A673 (cell line): ENCODE data around the gene SORCS3. TPM values are rescaled to one million over a fixed set of nuclear protein-coding genes. Genes with fewer than 3 reads are reported as not detected.

Experiments
- BruUV-seq: library from RNA; stranded (reverse); fragments of 400-500 nt; replicated peaks from 2 replicates; lab custom pipeline; 2021; lab: Mats Ljungman, UMichigan
- CTCF ChIA-PET: fragments of 300-600 bp; sonication (Branson Sonifier 250); formaldehyde crosslinking; loops from one replicate; lab custom pipeline; 2022; ENCODE audit warnings: antibody characterized with exemption; lab: Charles Lee
- POLR2A ChIA-PET: fragments of 300-600 bp; sonication (Branson Sonifier 250); formaldehyde crosslinking; loops from one replicate; lab custom pipeline; 2022; ENCODE audit warnings: antibody characterized with exemption; ENCODE audit not compliant: low non-redundant PET; lab: Charles Lee
- DNase-seq: peaks from one replicate; pipeline ENCODE4 v3.0.0-alpha.2; 2015; ENCODE audit warnings: low spot score
- H3K27ac ChIP-seq: fragments of 200-600 bp; sonication (generic); 2 replicates; pipeline ENCODE4 v1.5.1; 2016; ENCODE audit warnings: mixed run types, low read depth, mild to moderate bottlenecking, mixed read lengths, antibody characterized with exemption, low read length; ENCODE audit not compliant: poor library complexity, severe bottlenecking
- H3K27me3 ChIP-seq: fragments of 200-600 bp; sonication (generic); replicated peaks from 2 replicates; pipeline ENCODE4 v1.6.1; 2017; ENCODE audit warnings: mixed run types, low read depth, mild to moderate bottlenecking, mixed read lengths, antibody characterized with exemption, low read length; ENCODE audit not compliant: insufficient read depth, poor library complexity
- H3K36me3 ChIP-seq: fragments of 200-600 bp; sonication (generic); 2 replicates; pipeline ENCODE4 v1.6.1; 2016; ENCODE audit warnings: mixed run types, mild to moderate bottlenecking, mixed read lengths, antibody characterized with exemption, low read length; ENCODE audit not compliant: insufficient read depth, poor library complexity, severe bottlenecking
- H3K4me1 ChIP-seq: fragments of 200-600 bp; sonication (generic); 2 replicates; pipeline ENCODE4 v1.6.1; 2017; ENCODE audit warnings: mixed run types, mild to moderate bottlenecking, mixed read lengths, antibody characterized with exemption, low read length; ENCODE audit not compliant: insufficient read depth, poor library complexity, severe bottlenecking
- H3K4me3 ChIP-seq: fragments of 200-600 bp; sonication (generic); 2 replicates; pipeline ENCODE4 v1.5.1; 2016; ENCODE audit warnings: low read depth, mixed run types, mild to moderate bottlenecking, mixed read lengths, low read length; ENCODE audit not compliant: poor library complexity, severe bottlenecking
- H3K9me3 ChIP-seq: fragments of 200-600 bp; sonication (generic); 2 replicates; pipeline ENCODE4 v1.6.1; 2016; ENCODE audit warnings: mixed run types, low read depth, mild to moderate bottlenecking, mixed read lengths, antibody characterized with exemption, low read length; ENCODE audit not compliant: poor library complexity, severe bottlenecking
- EZH2 ChIP-seq: fragments of 200-600 bp; sonication (generic); IDR thresholded peaks from 2 replicates; pipeline ENCODE4 v1.6.1; 2017; ENCODE audit warnings: borderline replicate concordance, low read depth, mild to moderate bottlenecking, mixed read lengths, antibody characterized with exemption, low read length; ENCODE audit not compliant: poor library complexity, severe bottlenecking
- intact Hi-C: fragments of 100-400 bp; cut with micrococcal nuclease; formaldehyde crosslinking; loops from one replicate; pipeline ENCODE4 v1.10.0; 2022; ENCODE audit not compliant: unreplicated experiment
- total RNA-seq: library from RNA; stranded (reverse); gene quantifications from 2 replicates; pipeline ENCODE4 v1.2.3, GENCODE V29; 2021
- TF ChIP-seq, protein P1 (sequence below): fragments of 300-800, 200-600 bp; sonication (generic); conservative IDR thresholded peaks from 2 replicates; pipeline ENCODE4 v1.5.1; 2017; ENCODE audit warnings: low read depth, mild to moderate bottlenecking, antibody characterized with exemption, low read length, moderate library complexity, mixed read lengths

The SORCS3 gene
- total RNA-seq, 1 experiment from 2014 or later: not detected

DNA sequence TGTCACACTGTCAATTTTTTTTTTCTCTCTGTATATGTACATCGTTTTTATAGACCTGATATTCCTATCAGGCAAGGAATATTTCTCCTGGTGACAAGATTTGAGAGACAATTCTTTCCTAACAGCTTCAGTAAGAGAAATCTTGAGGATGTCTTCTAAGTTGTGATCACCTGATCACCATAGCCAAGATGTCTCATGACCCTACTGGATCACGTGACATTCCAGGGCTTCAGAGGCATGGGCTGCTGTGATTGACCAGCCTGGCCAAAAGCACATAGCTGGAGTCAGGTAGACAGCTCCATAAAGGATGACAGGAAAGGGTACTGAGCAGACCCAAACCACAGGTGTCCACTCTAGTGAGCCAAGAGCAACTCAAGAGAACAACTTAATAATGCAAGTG lies 444.9 kb downstream of the SORCS3 start:
- TF ChIP-seq, protein P1, sequence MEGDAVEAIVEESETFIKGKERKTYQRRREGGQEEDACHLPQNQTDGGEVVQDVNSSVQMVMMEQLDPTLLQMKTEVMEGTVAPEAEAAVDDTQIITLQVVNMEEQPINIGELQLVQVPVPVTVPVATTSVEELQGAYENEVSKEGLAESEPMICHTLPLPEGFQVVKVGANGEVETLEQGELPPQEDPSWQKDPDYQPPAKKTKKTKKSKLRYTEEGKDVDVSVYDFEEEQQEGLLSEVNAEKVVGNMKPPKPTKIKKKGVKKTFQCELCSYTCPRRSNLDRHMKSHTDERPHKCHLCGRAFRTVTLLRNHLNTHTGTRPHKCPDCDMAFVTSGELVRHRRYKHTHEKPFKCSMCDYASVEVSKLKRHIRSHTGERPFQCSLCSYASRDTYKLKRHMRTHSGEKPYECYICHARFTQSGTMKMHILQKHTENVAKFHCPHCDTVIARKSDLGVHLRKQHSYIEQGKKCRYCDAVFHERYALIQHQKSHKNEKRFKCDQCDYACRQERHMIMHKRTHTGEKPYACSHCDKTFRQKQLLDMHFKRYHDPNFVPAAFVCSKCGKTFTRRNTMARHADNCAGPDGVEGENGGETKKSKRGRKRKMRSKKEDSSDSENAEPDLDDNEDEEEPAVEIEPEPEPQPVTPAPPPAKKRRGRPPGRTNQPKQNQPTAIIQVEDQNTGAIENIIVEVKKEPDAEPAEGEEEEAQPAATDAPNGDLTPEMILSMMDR: no peak
- TF ChIP-seq EZH2: no peak
- no peak overlapping the region for H3K4me3 ChIP-seq
- H3K4me1 ChIP-seq: no peaks in the 10 kb centered on the region
- DNase-seq: no peak
- ChIA-PET CTCF (no interaction called here), POLR2A (no interaction called here)
- intact Hi-C loops: no loop called here
- no TSS peak for BruUV-seq
- H3K36me3 ChIP-seq: no peaks in the 10 kb centered on the region
- H3K27ac ChIP-seq: no peak overlapping the region
- H3K27me3 ChIP-seq: peaks cover 34% of the 10 kb centered on the region
- no peaks in the 10 kb centered on the region for H3K9me3 ChIP-seq

DNA sequence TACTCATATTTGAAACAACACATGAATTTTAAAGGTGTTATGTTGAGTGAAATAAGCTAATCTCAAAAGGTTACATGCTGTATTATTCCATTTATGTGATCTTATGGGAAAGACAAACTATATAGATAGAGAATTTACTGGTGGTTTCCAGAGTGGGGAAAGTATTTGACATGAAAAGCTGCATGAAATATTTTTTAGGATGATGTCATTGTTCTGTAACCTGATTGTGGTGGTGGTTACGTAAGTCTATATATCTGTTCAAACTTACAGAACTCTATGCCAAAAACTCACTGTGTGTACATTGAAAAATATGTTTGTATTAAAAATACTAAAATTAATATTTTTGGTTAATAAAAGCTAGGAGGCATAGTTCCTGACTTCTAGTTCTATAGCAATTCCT lies 453.0 kb downstream of the SORCS3 start:
- ChIA-PET POLR2A (no interaction called here), CTCF (no interaction called here)
- BruUV-seq: no TSS peak
- intact Hi-C loops: no loop called here
- H3K27me3 ChIP-seq: peaks cover 67% of the 10 kb centered on the region
- H3K36me3 ChIP-seq: no peaks in the 10 kb centered on the region
- H3K27ac ChIP-seq: no peak overlapping the region
- TF ChIP-seq, protein P1: no peak
- no peak for TF ChIP-seq EZH2
- no peak overlapping the region for H3K4me3 ChIP-seq
- no peak for DNase-seq
- H3K4me1 ChIP-seq: no peaks in the 10 kb centered on the region
- no peaks in the 10 kb centered on the region for H3K9me3 ChIP-seq

DNA sequence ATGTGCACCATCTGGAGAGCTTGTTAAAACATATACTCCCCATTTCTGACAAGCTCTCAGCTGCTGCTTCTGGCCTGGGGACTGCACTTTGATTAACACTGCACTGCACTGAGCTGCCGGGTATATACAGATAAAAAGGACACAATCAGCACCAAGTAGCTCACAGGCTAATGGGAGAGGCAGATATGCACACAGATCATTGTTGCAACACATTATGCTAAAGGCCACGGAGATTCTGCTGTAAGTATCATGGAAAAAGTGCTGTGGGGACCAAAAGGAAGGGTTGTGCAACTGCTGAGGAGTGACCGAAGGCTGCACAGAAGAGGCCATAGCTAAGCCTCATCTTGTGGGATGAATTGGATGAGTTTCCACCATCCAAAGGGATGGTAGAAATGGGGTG lies 455.2 kb downstream of the SORCS3 start:
- intact Hi-C loops: no loop called here
- Histone ChIP-seq H3K27ac (no peak overlapping the region), H3K36me3 (no peaks in the 10 kb centered on the region), H3K4me3 (no peak overlapping the region), H3K27me3 (peaks cover 83% of the 10 kb centered on the region), H3K9me3 (no peaks in the 10 kb centered on the region), H3K4me1 (no peaks in the 10 kb centered on the region)
- BruUV-seq: no TSS peak
- TF ChIP-seq, protein P1: no peak
- TF ChIP-seq EZH2: no peak
- CTCF ChIA-PET: no interaction called here
- POLR2A ChIA-PET: interaction anchor here (0.6 kb wide), 1 partner anchor 132 kb away, joined by 3 read pairs; no protein-coding TSS in a partner anchor
- no peak for DNase-seq
